Osteocyte (in vitro differentiated cells): ENCODE measurements around the gene CNNM4. TPM values are rescaled to one million over a fixed set of nuclear protein-coding genes. Genes with fewer than 3 reads are reported as not detected.
"Not testable (repeated sequence)": the region's sequence is repeated elsewhere in the genome, so short reads cannot be mapped to it uniquely, and the experiment has no call there.

Experiments
- DNase-seq: peaks from one replicate; pipeline ENCODE4 v3.0.0; 2021; ENCODE audit warnings: mixed read lengths; ENCODE audit not compliant: unreplicated experiment; ENCODE audit errors: extremely low spot score
- H3K27ac Mint-ChIP-seq: one replicate; pipeline ENCODE4 v1.8.0; 2021; ENCODE audit warnings: mild to moderate bottlenecking, mixed read lengths; ENCODE audit not compliant: unreplicated experiment
- H3K27me3 Mint-ChIP-seq: one replicate; pipeline ENCODE4 v1.8.0; 2021; ENCODE audit warnings: mixed read lengths; ENCODE audit not compliant: unreplicated experiment
- H3K36me3 Mint-ChIP-seq: one replicate; pipeline ENCODE4 v1.8.0; 2021; ENCODE audit warnings: mixed read lengths; ENCODE audit not compliant: unreplicated experiment
- H3K4me1 Mint-ChIP-seq: one replicate; pipeline ENCODE4 v1.8.0; 2021; ENCODE audit warnings: mixed read lengths; ENCODE audit not compliant: unreplicated experiment
- H3K4me3 Mint-ChIP-seq: one replicate; pipeline ENCODE4 v1.8.0; 2021; ENCODE audit warnings: mild to moderate bottlenecking, moderate library complexity, mixed read lengths; ENCODE audit not compliant: unreplicated experiment
- H3K9me3 Mint-ChIP-seq: one replicate; pipeline ENCODE4 v1.8.0; 2021; ENCODE audit warnings: mixed read lengths; ENCODE audit not compliant: unreplicated experiment
- total RNA-seq: library from RNA; stranded (reverse); gene quantifications from 2 replicates; pipeline ENCODE4 v1.2.1, GENCODE V29; 2021
- TF ChIP-seq, protein P1 (sequence below): fragments of 200-600 bp; sonication (generic); IDR thresholded peaks from 2 replicates; pipeline ENCODE4 v1.5.0; 2021; ENCODE audit warnings: antibody characterized with exemption, mild to moderate bottlenecking, moderate library complexity

Gene CNNM4
- total RNA-seq, 1 donor from 2014 or later: 7.6 TPM

DNA sequence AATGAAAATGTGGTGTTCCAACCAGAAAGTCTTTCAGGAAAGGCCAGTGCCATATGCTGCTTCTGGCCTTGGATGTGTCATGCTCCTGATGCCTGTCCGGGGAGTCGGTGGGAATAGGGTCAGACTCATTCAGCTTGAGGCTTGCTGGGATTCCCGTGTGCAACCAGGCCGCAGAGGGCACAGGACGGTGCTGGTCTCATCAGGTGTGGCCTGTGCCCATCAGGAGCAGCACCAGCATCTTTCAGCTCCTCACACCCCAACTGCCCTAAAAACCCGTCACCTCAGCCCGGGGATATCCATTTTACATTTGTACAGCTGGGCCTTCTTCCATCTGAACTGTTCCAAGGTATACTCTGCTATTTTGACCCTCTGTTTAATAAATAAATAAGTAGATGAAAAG is 42.0 kb downstream of the CNNM4 start:
- TF ChIP-seq, protein P1, sequence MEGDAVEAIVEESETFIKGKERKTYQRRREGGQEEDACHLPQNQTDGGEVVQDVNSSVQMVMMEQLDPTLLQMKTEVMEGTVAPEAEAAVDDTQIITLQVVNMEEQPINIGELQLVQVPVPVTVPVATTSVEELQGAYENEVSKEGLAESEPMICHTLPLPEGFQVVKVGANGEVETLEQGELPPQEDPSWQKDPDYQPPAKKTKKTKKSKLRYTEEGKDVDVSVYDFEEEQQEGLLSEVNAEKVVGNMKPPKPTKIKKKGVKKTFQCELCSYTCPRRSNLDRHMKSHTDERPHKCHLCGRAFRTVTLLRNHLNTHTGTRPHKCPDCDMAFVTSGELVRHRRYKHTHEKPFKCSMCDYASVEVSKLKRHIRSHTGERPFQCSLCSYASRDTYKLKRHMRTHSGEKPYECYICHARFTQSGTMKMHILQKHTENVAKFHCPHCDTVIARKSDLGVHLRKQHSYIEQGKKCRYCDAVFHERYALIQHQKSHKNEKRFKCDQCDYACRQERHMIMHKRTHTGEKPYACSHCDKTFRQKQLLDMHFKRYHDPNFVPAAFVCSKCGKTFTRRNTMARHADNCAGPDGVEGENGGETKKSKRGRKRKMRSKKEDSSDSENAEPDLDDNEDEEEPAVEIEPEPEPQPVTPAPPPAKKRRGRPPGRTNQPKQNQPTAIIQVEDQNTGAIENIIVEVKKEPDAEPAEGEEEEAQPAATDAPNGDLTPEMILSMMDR: no peak
- Mint-ChIP-seq H3K9me3 (no peaks in the 10 kb centered on the region), H3K4me3 (no peak overlapping the region), H3K36me3 (peaks cover 5% of the 10 kb centered on the region), H3K27ac (no peak overlapping the region), H3K27me3 (no peaks in the 10 kb centered on the region), H3K4me1 (no peaks in the 10 kb centered on the region)
- DNase-seq: no peak

DNA sequence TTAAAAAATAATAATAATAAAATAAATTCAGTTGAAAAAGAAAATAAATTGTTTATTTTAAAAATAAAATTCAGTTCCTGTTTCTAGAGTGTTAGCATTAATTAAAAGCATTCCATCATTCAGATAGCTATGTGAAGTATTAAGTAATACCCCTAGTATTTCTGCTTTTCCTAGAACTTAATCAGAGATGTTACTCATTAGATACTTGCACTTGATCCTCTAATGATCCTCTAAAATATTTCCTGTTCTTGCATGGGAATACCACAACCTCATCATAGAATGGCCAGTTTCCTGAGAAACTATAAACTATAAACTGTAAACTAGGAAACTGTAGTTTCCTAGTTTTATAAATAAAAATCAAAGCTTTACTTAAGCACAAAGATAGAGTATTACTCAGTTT is 44.3 kb downstream of the CNNM4 start:
- TF ChIP-seq, protein P1: no peak
- Mint-ChIP-seq H3K36me3 (no peaks in the 10 kb centered on the region), H3K4me1 (no peaks in the 10 kb centered on the region), H3K27me3 (no peaks in the 10 kb centered on the region), H3K4me3 (no peak overlapping the region), H3K27ac (no peak overlapping the region), H3K9me3 (no peaks in the 10 kb centered on the region)
- no peak for DNase-seq

DNA sequence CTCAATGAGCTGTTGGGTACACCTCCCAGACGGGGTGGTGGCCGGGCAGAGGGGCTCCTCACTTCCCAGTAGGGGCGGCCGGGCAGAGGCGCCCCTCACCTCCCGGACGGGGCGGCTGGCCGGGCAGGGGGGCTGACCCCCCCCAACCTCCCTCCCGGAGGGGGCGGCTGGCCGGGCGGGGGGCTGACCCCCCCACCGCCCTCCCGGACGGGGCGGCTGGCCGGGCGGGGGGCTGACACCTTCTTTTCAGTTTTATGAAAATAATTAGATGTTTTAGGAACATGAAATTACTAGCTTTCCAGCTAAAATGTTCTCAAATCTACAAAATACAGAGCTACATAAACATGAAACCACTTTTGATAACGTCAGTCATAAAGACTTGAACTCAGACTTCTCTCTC is 45.2 kb downstream of the CNNM4 start:
- H3K36me3 Mint-ChIP-seq, H3K27me3 Mint-ChIP-seq, H3K27ac Mint-ChIP-seq, H3K9me3 Mint-ChIP-seq, H3K4me1 Mint-ChIP-seq, DNase-seq, H3K4me3 Mint-ChIP-seq: not testable (repeated sequence)

DNA sequence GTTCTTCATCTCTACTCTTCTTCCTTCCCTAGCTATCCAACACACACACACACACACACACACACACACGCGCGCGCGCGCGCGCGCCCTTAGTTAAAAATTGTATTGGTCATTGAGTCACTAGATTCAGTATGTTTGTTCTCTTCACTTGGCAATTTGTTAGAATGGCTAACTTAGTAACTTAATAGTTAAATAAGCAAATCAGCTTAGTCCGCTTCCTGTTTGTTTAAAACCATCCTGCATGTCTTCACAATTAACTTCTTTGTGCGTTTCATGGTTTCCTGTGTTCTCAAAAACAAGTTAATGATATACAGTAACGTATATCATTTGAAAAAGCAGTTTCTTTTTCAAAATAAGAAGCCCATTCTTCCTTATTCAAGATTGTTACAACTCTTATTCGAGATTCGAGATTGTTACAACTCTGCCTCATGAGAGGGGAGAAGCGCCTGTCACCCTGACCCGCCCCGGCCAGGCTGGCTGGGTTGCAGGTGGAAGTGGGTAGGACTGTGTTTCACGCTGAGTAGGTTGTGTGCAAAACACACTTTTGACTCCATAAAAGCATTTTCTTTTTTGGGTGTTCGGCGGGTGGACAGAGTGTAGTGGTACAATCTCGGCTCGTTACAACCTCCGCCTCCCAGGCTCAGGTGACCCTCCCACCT is 45.9 kb downstream of the CNNM4 start:
- no peaks in the 10 kb centered on the region for H3K27me3 Mint-ChIP-seq
- TF ChIP-seq, protein P1: no peak
- no peaks in the 10 kb centered on the region for H3K36me3 Mint-ChIP-seq
- no peaks in the 10 kb centered on the region for H3K4me1 Mint-ChIP-seq
- H3K9me3 Mint-ChIP-seq: no peaks in the 10 kb centered on the region
- no peak overlapping the region for H3K4me3 Mint-ChIP-seq
- H3K27ac Mint-ChIP-seq: no peak overlapping the region
- DNase-seq: no peak

DNA sequence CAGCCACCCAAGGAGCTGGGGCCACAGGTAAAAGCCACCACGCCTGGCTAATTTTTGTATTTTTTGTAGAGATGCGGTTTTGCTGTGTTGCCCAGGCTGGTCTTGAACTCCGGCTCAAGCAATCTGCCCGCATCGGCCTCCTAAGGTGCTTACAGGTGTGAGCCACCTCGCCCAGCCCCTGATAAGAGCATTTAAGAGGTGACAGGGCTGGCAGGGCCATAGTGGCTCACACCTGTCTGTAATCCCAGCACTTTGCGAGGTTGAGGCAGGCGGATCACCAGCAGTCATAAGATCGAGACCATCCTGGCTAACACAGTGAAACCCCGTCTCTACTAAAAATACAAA is 46.4 kb downstream of the CNNM4 start:
- DNase-seq: no peak
- H3K27me3 Mint-ChIP-seq: no peaks in the 10 kb centered on the region
- H3K9me3 Mint-ChIP-seq: no peaks in the 10 kb centered on the region
- TF ChIP-seq, protein P1: no peak
- H3K27ac Mint-ChIP-seq: no peak overlapping the region
- H3K4me3 Mint-ChIP-seq: no peak overlapping the region
- H3K4me1 Mint-ChIP-seq: no peaks in the 10 kb centered on the region
- H3K36me3 Mint-ChIP-seq: no peaks in the 10 kb centered on the region
